Measurements from ENCODE around the gene STX18.

- TF ChIP-seq CTCF (IDR thresholded peaks at IDR 0.05), result no peak
- TF ChIP-seq POLR2A (IDR thresholded peaks at IDR 0.05), result no peak
Measured at GRCh38 chr4:4481399-4481994, 60.4 kb downstream of the STX18 start.
